ENCODE data around the gene RBM4B.

The RBM4B gene

DNA sequence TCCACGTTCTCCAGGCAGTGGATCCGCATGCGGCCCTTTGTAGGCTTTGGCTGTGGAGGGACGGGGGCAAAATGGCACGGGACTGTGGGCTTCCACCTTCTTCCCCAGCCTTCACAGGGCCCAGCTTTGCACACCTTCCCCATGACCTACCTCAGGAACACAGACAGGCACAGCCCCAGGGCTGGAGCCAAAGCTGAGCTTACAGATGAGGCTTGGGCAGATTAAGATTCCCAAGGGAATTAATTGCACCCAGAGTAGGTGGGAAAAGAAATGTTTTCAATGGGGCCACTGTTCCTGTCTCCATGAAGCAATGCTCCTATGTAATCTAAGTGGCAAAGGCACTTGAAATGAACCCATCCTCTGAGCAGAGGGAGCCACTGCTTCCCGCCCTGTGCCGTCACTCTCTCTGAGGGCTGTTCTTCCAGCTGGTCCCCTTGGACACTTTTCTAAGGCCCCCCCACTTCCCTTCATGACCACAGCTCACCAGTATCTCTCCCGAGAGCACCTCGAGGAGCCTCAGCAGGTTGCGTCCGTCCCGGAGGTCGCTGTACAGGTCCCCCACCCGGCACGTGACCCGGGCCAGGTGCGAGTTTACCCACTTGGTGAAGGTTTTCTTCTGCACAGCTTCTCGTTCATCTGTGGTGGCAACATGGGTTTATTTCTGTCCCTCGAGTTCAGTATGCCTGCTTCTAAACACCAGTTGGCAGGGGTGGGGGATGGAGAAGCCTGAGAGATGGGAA, 37.8 kb upstream of the RBM4B start:
- Histone ChIP-seq H3K9me2 (replicated peaks; ENCODE audit: insufficient read depth, low read length) (no peaks in the 10 kb centered on the region), H3K9me3 (replicated peaks; ENCODE audit: insufficient read depth, low read length) (no peaks in the 10 kb centered on the region), H3K4me1 (ENCODE audit: low read length) (no peaks in the 10 kb centered on the region), H3K27me3 (replicated peaks; ENCODE audit: insufficient read depth, low read length) (no peaks in the 10 kb centered on the region), H3K4me2 (ENCODE audit: low read depth, low read length) (no peak overlapping the region), H2AFZ (ENCODE audit: low read length) (no peak overlapping the region), H3F3A (ENCODE audit: insufficient read depth, low read length) (no peaks in the 10 kb centered on the region), H3K79me2 (ENCODE audit: low read length) (no peaks in the 10 kb centered on the region), H3K4me3 (ENCODE audit: low read length) (no peak overlapping the region), H3K36me3 (replicated peaks; ENCODE audit: insufficient read depth, low read length) (no peaks in the 10 kb centered on the region), H3K27ac (ENCODE audit: low read length) (no peak overlapping the region), H3K9ac (ENCODE audit: low read length) (no peak overlapping the region), H4K20me1 (ENCODE audit: insufficient read depth, low read length) (no peaks in the 10 kb centered on the region)
- TF ChIP-seq, protein P1, sequence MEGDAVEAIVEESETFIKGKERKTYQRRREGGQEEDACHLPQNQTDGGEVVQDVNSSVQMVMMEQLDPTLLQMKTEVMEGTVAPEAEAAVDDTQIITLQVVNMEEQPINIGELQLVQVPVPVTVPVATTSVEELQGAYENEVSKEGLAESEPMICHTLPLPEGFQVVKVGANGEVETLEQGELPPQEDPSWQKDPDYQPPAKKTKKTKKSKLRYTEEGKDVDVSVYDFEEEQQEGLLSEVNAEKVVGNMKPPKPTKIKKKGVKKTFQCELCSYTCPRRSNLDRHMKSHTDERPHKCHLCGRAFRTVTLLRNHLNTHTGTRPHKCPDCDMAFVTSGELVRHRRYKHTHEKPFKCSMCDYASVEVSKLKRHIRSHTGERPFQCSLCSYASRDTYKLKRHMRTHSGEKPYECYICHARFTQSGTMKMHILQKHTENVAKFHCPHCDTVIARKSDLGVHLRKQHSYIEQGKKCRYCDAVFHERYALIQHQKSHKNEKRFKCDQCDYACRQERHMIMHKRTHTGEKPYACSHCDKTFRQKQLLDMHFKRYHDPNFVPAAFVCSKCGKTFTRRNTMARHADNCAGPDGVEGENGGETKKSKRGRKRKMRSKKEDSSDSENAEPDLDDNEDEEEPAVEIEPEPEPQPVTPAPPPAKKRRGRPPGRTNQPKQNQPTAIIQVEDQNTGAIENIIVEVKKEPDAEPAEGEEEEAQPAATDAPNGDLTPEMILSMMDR (IDR thresholded peaks at IDR 0.05; ENCODE audit: low read length): no peak
- TF ChIP-seq EZH2 (optimal IDR thresholded peaks at IDR 0.05; ENCODE audit: low read depth, low read length) (no peak), EZH2phosphoT487 (IDR thresholded peaks at IDR 0.05; ENCODE audit: low read length) (no peak)
- DNase-seq: no peak

DNA sequence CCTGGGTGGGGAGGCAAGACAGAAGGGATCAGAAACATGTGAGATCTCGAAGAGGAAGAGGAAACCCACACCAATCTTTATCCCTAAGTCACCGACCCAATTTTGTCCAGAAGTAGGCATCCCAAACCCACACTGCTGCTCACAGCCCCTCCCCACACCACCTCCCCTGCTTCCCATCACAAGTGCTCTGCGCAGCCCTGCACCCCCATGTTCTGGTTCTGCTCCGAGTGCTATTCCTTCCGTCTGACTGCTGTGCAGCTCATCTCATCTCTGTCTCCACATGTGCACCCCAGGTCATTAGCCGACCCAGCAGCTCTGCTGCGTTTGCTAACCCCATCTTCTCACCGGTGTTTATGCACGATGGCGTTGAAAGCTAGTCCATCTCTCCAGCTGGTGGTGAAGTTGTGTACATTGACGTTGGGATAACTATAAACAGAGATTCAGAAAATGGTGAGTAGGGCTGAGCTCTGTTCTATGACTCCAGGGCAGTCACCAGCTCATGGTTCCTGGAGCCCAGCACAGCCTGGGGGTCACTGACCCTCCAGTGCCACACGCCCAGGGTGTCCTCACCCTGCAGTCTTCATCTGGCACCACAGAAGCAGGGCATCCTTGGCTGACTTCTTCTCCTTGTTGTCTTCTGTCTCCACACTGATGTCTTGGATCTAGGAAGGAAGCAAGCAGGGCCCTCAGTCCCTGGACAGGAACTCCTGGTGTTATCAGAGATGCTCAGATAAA, 36.2 kb upstream of the RBM4B start:
- TF ChIP-seq EZH2 (optimal IDR thresholded peaks at IDR 0.05; ENCODE audit: low read depth, low read length) (no peak), EZH2phosphoT487 (IDR thresholded peaks at IDR 0.05; ENCODE audit: low read length) (no peak)
- TF ChIP-seq, protein P1 (IDR thresholded peaks at IDR 0.05; ENCODE audit: low read length): no peak
- Histone ChIP-seq H3K9ac (ENCODE audit: low read length) (no peak overlapping the region), H2AFZ (ENCODE audit: low read length) (no peak overlapping the region), H3K4me1 (ENCODE audit: low read length) (no peaks in the 10 kb centered on the region), H3K27ac (ENCODE audit: low read length) (no peak overlapping the region), H3K27me3 (replicated peaks; ENCODE audit: insufficient read depth, low read length) (no peaks in the 10 kb centered on the region), H3K9me3 (replicated peaks; ENCODE audit: insufficient read depth, low read length) (no peaks in the 10 kb centered on the region), H4K20me1 (ENCODE audit: insufficient read depth, low read length) (no peaks in the 10 kb centered on the region), H3K36me3 (replicated peaks; ENCODE audit: insufficient read depth, low read length) (no peaks in the 10 kb centered on the region), H3K9me2 (replicated peaks; ENCODE audit: insufficient read depth, low read length) (no peaks in the 10 kb centered on the region), H3K79me2 (ENCODE audit: low read length) (no peaks in the 10 kb centered on the region), H3K4me3 (ENCODE audit: low read length) (no peak overlapping the region), H3F3A (ENCODE audit: insufficient read depth, low read length) (no peaks in the 10 kb centered on the region), H3K4me2 (ENCODE audit: low read depth, low read length) (no peak overlapping the region)
- no peak for DNase-seq

DNA sequence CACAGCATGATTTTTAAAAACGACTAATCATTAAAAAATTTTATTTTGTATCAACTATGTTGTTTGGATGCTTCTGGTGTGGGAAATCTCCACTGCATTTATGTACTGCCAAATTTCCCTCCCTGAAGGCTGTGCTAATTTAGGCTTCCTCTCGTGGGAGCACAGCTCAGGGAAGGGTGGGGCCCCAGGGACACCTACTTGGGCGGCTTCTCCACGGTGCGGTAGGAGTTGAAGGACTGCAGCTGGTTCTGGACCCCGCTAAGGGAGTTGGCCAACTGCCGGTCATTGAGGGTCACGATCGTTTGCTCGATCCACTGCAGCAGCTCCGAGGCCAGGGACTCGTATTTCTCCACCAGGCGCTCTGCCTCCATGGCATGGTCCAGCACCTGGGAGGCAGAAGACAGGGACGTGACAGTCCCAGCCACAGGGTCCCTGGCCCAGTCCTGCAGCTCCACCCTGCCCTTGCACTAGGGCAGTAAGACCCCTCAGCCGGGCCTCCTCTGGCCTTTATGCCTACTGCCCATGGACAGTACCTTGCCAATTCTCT, 32.8 kb upstream of the RBM4B start:
- Histone ChIP-seq H3K4me3 (ENCODE audit: low read length) (no peak overlapping the region), H4K20me1 (ENCODE audit: insufficient read depth, low read length) (no peaks in the 10 kb centered on the region), H3K4me1 (ENCODE audit: low read length) (no peaks in the 10 kb centered on the region), H3K4me2 (ENCODE audit: low read depth, low read length) (no peak overlapping the region), H2AFZ (ENCODE audit: low read length) (no peak overlapping the region), H3K27ac (ENCODE audit: low read length) (no peak overlapping the region), H3K9me3 (replicated peaks; ENCODE audit: insufficient read depth, low read length) (no peaks in the 10 kb centered on the region), H3K9ac (ENCODE audit: low read length) (no peak overlapping the region), H3F3A (ENCODE audit: insufficient read depth, low read length) (no peaks in the 10 kb centered on the region), H3K36me3 (replicated peaks; ENCODE audit: insufficient read depth, low read length) (no peaks in the 10 kb centered on the region), H3K9me2 (replicated peaks; ENCODE audit: insufficient read depth, low read length) (no peaks in the 10 kb centered on the region), H3K79me2 (ENCODE audit: low read length) (no peaks in the 10 kb centered on the region), H3K27me3 (replicated peaks; ENCODE audit: insufficient read depth, low read length) (no peaks in the 10 kb centered on the region)
- TF ChIP-seq, protein P1 (IDR thresholded peaks at IDR 0.05; ENCODE audit: low read length): no peak
- no peak for TF ChIP-seq EZH2phosphoT487 (IDR thresholded peaks at IDR 0.05; ENCODE audit: low read length)
- TF ChIP-seq EZH2 (optimal IDR thresholded peaks at IDR 0.05; ENCODE audit: low read depth, low read length): no peak
- no peak for DNase-seq
